Endothelial cell of umbilical vein (primary cell): ENCODE measurements around the gene CD160. TPM values are rescaled to one million over a fixed set of nuclear protein-coding genes. Genes with fewer than 3 reads are reported as not detected.

ENCODE experiments used
- BruUV-seq: library from RNA; stranded (reverse); fragments of 400-500 nt; replicated peaks from 2 replicates; lab custom pipeline; 2021; lab: Mats Ljungman, UMichigan
- CTCF ChIA-PET: fragments of 300-600, 350-600 bp; sonication (Branson Sonifier 250); formaldehyde crosslinking; loops from one replicate; lab custom pipeline; 2021; ENCODE audit warnings: antibody characterized with exemption, inconsistent platforms; lab: Charles Lee
- POLR2A ChIA-PET: fragments of 300-600, 350-600 bp; sonication (Branson Sonifier 250); formaldehyde crosslinking; loops from one replicate; lab custom pipeline; 2021; ENCODE audit warnings: antibody characterized with exemption, inconsistent platforms; lab: Charles Lee
- DNase-seq: peaks from one replicate; pipeline ENCODE4 v3.0.0-alpha.2; 2011; ENCODE audit warnings: low read depth, low spot score
- FAIRE-seq: peaks from 2 replicates; lab custom pipeline; 2011; peaks lifted over from hg19 to GRCh38; lab: Jason Lieb, UNC
- H2AFZ ChIP-seq: 2 replicates; pipeline ENCODE4 v1.6.0; 2012; ENCODE audit warnings: low read depth, low read length, control low read depth, inconsistent platforms
- H3K27ac ChIP-seq: 2 replicates; pipeline ENCODE4 v1.5.1; 2011; ENCODE audit warnings: low read depth, mild to moderate bottlenecking, control low read depth, low read length, moderate library complexity; ENCODE audit not compliant: insufficient read depth
- H3K27me3 ChIP-seq, 2 experiments: 2 replicates each; pipeline versions ENCODE4 v1.6.0 to v1.6.1; 2011; ENCODE audit warnings: low read length in 2 of 2, mixed read lengths in 1 of 2; ENCODE audit not compliant: control insufficient read depth in 2 of 2, insufficient read depth in 2 of 2
- H3K36me3 ChIP-seq, 2 experiments: 2 replicates in 1 of 2; 3 replicates in 1 of 2; pipeline ENCODE4 v1.5.1; 2011; ENCODE audit warnings: low read length in 2 of 2, mild to moderate bottlenecking in 1 of 2, moderate library complexity in 1 of 2; ENCODE audit not compliant: control insufficient read depth in 2 of 2, insufficient read depth in 2 of 2; ENCODE audit errors: extremely low read depth in 1 of 2
- H3K4me1 ChIP-seq: 3 replicates; pipeline ENCODE4 v1.5.1; 2011; ENCODE audit warnings: mild to moderate bottlenecking, low read length; ENCODE audit not compliant: control insufficient read depth, insufficient read depth; ENCODE audit errors: extremely low read depth
- H3K4me2 ChIP-seq: 2 replicates; pipeline ENCODE4 v1.6.1; 2011; ENCODE audit warnings: low read length, control low read depth, mixed read lengths; ENCODE audit not compliant: insufficient read depth
- H3K4me3 ChIP-seq, 3 experiments: fragments of 200-600 bp in 1 of 3; sonication (generic), shearing (Covaris generic) in 1 of 3; replicated peaks in 1 of 3; 2 replicates each; pipeline ENCODE4 v1.5.1; 2011 to 2016; ENCODE audit warnings: control low read depth in 3 of 3, low read length in 3 of 3, mild to moderate bottlenecking in 2 of 3, inconsistent platforms in 1 of 3, low read depth in 1 of 3, moderate library complexity in 1 of 3; ENCODE audit not compliant: insufficient read depth in 1 of 3
- H3K79me2 ChIP-seq: 2 replicates; pipeline ENCODE4 v1.6.0; 2012; ENCODE audit warnings: low read length, inconsistent platforms; ENCODE audit not compliant: control insufficient read depth, insufficient read depth
- H3K9ac ChIP-seq: replicated peaks from 2 replicates; pipeline ENCODE3; 2011; ENCODE audit warnings: low read length, control low read depth; ENCODE audit not compliant: insufficient read depth; ENCODE audit errors: extremely low read depth
- H3K9me1 ChIP-seq: replicated peaks from 3 replicates; pipeline ENCODE4 v1.6.0; 2011; ENCODE audit warnings: mild to moderate bottlenecking, low read length; ENCODE audit not compliant: control insufficient read depth, insufficient read depth; ENCODE audit errors: extremely low read depth
- H3K9me3 ChIP-seq: replicated peaks from 2 replicates; pipeline ENCODE4 v1.5.1; 2012; ENCODE audit warnings: low read length, inconsistent platforms; ENCODE audit not compliant: control insufficient read depth, insufficient read depth
- H4K20me1 ChIP-seq: replicated peaks from 2 replicates; pipeline ENCODE3; 2011; ENCODE audit warnings: mild to moderate bottlenecking, low read length; ENCODE audit not compliant: control insufficient read depth, insufficient read depth; ENCODE audit errors: extremely low read depth
- EZH2 ChIP-seq: IDR thresholded peaks from 2 replicates; pipeline ENCODE4 v1.6.1; 2012; ENCODE audit warnings: borderline replicate concordance, low read depth, mild to moderate bottlenecking, moderate library complexity, low read length, inconsistent platforms; ENCODE audit not compliant: severe bottlenecking
- FOS ChIP-seq: IDR thresholded peaks from 2 replicates; pipeline ENCODE4 v1.6.1; 2011; ENCODE audit warnings: mild to moderate bottlenecking, low read length, moderate library complexity, borderline replicate concordance; ENCODE audit not compliant: insufficient read depth
- GATA2 ChIP-seq: IDR thresholded peaks from 2 replicates; pipeline ENCODE4 v1.7.0; 2011; ENCODE audit warnings: low read depth, mild to moderate bottlenecking, moderate library complexity, mixed read lengths, low read length; ENCODE audit not compliant: insufficient read length, insufficient read depth
- JUN ChIP-seq: IDR thresholded peaks from 2 replicates; pipeline ENCODE4 v1.6.1; 2011; ENCODE audit warnings: borderline replicate concordance, low read depth; ENCODE audit not compliant: insufficient read length, insufficient read depth
- MYC ChIP-seq: IDR thresholded peaks from one replicate; pipeline ENCODE4 v1.6.1; 2011; ENCODE audit warnings: mild to moderate bottlenecking, low read depth, low read length
- POLR2A ChIP-seq: IDR thresholded peaks from 2 replicates; pipeline ENCODE4 v1.6.1; 2012; ENCODE audit warnings: low read depth, mild to moderate bottlenecking, control low read depth, low read length
- POLR2AphosphoS5 ChIP-seq: IDR thresholded peaks from 2 replicates; pipeline ENCODE4 v1.6.1; 2012; ENCODE audit warnings: low read depth, mild to moderate bottlenecking, control low read depth, low read length, moderate library complexity; ENCODE audit not compliant: insufficient read depth
- dilution Hi-C: fragments of 300-500 bp; cut with MboI; formaldehyde crosslinking; loops from one replicate; pipeline ENCODE4 v1.15.0; 2019; ENCODE audit warnings: low sequenced_read_pairs; ENCODE audit not compliant: extremely low pct_ligation_motif_present
- intact Hi-C: fragments of 100-400 bp; cut with micrococcal nuclease; formaldehyde crosslinking; loops from one replicate; pipeline ENCODE4 v1.10.0; 2022
- polyA plus RNA-seq, 4 experiments: library from polyadenylated mRNA; depleted of rRNA in 3 of 4; stranded (reverse) in 3 of 4; unstranded in 1 of 4; fragments of >200 nt; gene quantifications; 2 replicates each; pipeline versions ENCODE4 v1.2.1 to v1.2.3, GENCODE V29; 2011 to 2012; ENCODE audit warnings: missing spikeins in 1 of 4
- total RNA-seq: library from RNA; stranded (reverse); gene quantifications from 2 replicates; pipeline ENCODE4 v1.2.3, GENCODE V29; 2021
- TF ChIP-seq, protein P1 (sequence below), 2 donors: IDR thresholded peaks; 1 replicate in 1 of 2; 2 replicates in 1 of 2; pipeline ENCODE4 v1.5.1; 2011; ENCODE audit warnings: low read length in 2 of 2, mild to moderate bottlenecking in 2 of 2, moderate library complexity in 2 of 2, control low read depth in 1 of 2, inconsistent platforms in 1 of 2, low read depth in 1 of 2; ENCODE audit not compliant: insufficient read depth in 1 of 2; ENCODE audit errors: extremely low read depth in 1 of 2
- TF ChIP-seq, protein P2 (sequence below): IDR thresholded peaks from 2 replicates; pipeline ENCODE4 v1.6.1; 2011; ENCODE audit not compliant: insufficient read depth, insufficient read length

The CD160 gene
- total and polyA plus RNA-seq, 2 donors (not counting 3 experiments of a cell fraction or from before 2014, with no cell fraction given): not detected

DNA sequence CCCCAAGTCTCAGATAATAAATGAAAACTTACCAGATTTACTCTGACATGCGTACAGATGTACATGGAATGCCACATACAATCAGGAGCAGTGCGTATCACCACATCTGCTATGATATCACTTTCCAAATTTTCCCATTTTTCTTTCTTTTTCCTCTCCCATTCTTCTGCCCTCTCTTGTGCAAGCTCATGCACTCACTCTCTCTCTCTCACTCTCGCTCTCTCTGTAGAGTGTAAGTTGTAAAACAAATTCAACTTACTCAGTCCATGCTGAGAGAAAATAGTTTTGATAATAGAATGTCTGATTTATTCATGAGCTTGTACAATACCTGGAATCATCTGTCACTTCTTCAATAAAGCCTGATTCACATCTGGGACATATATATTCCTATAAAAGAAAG lies 69.3 kb downstream of the CD160 start:
- H3K4me1 ChIP-seq: peaks cover 31% of the 10 kb centered on the region
- peaks cover 3% of the 10 kb centered on the region for H3K79me2 ChIP-seq
- H2AFZ ChIP-seq: no peak overlapping the region
- H4K20me1 ChIP-seq: no peaks in the 10 kb centered on the region
- dilution Hi-C loops: no loop called here
- no peak for FAIRE-seq
- DNase-seq: no peak
- no peak overlapping the region for H3K4me3 ChIP-seq
- H3K27ac ChIP-seq: no peak overlapping the region
- H3K27me3 ChIP-seq: no peaks in the 10 kb centered on the region
- BruUV-seq: no TSS peak
- H3K9me3 ChIP-seq: no peaks in the 10 kb centered on the region
- H3K4me2 ChIP-seq: no peak overlapping the region
- CTCF ChIA-PET: interaction anchor here (0.6 to 1.1 kb wide), 2 partner anchors 15 to 91 kb away, joined by 3 to 4 read pairs; no protein-coding TSS in a partner anchor
- no peak overlapping the region for H3K9ac ChIP-seq
- H3K36me3 ChIP-seq: peaks cover 2 to 9% of the 10 kb centered on the region in 2 experiments
- intact Hi-C loops: no loop called here
- TF ChIP-seq, protein P1, sequence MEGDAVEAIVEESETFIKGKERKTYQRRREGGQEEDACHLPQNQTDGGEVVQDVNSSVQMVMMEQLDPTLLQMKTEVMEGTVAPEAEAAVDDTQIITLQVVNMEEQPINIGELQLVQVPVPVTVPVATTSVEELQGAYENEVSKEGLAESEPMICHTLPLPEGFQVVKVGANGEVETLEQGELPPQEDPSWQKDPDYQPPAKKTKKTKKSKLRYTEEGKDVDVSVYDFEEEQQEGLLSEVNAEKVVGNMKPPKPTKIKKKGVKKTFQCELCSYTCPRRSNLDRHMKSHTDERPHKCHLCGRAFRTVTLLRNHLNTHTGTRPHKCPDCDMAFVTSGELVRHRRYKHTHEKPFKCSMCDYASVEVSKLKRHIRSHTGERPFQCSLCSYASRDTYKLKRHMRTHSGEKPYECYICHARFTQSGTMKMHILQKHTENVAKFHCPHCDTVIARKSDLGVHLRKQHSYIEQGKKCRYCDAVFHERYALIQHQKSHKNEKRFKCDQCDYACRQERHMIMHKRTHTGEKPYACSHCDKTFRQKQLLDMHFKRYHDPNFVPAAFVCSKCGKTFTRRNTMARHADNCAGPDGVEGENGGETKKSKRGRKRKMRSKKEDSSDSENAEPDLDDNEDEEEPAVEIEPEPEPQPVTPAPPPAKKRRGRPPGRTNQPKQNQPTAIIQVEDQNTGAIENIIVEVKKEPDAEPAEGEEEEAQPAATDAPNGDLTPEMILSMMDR (IDR thresholded peaks at IDR 0.05; ENCODE audit: extremely low read depth in 1 of 2, insufficient read depth in 1 of 2, low read depth in 1 of 2, low read length in 2 of 2): no peak
- no peak for TF ChIP-seq POLR2AphosphoS5
- no peak for TF ChIP-seq JUN
- no peak for TF ChIP-seq FOS
- TF ChIP-seq, protein P2, sequence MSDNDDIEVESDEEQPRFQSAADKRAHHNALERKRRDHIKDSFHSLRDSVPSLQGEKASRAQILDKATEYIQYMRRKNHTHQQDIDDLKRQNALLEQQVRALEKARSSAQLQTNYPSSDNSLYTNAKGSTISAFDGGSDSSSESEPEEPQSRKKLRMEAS: no peak
- no peak for TF ChIP-seq GATA2
- no peak for TF ChIP-seq MYC
- TF ChIP-seq POLR2A: no peak
- TF ChIP-seq EZH2: no peak
- POLR2A ChIA-PET: interaction anchor here (0.7 kb wide), 1 partner anchor 35 kb away, joined by 3 read pairs; the partner anchor contains the start of genes POLR3C and RNF115
- peaks cover under 1% of the 10 kb centered on the region for H3K9me1 ChIP-seq

Other genes starting within 250 kb of the CD160 start
- 13.8 and 20.2 TPM in 2 replicates for gene GPR89A, start 111.5 kb upstream of the CD160 start, total RNA-seq
- 17.2 and 35.7 TPM in 2 replicates for gene GPR89A, start 111.5 kb upstream of the CD160 start, polyA plus RNA-seq
- gene PDZK1, start 12.1 kb upstream of the CD160 start, total RNA-seq: 0.58 TPM in 1 of 2 replicates, not detected in the other
- gene PDZK1, start 12.1 kb upstream of the CD160 start, polyA plus RNA-seq: 0.03 and 0.11 TPM in 2 replicates
- gene RNF115, start 104.6 kb downstream of the CD160 start, total RNA-seq: 17.3 and 20.5 TPM in 2 replicates
- gene RNF115, start 104.6 kb downstream of the CD160 start, polyA plus RNA-seq: 6.4 and 7.6 TPM in 2 replicates
- gene POLR3C, start 104.7 kb downstream of the CD160 start, total RNA-seq: 30.4 and 31.0 TPM in 2 replicates
- 28.4 and 29.5 TPM in 2 replicates for gene POLR3C, start 104.7 kb downstream of the CD160 start, polyA plus RNA-seq
- 3.6 and 5.1 TPM in 2 replicates for gene NUDT17, start 126.1 kb downstream of the CD160 start, total RNA-seq
- gene NUDT17, start 126.1 kb downstream of the CD160 start, polyA plus RNA-seq: 9.0 TPM in 2 replicates
- gene PIAS3, start 139.6 kb downstream of the CD160 start, total RNA-seq: 50.1 and 53.3 TPM in 2 replicates
- 69.9 and 71.8 TPM in 2 replicates for gene PIAS3, start 139.6 kb downstream of the CD160 start, polyA plus RNA-seq
- gene ANKRD35, start 166.4 kb downstream of the CD160 start, total RNA-seq: 0.14 and 0.20 TPM in 2 replicates
- 0.10 and 0.15 TPM in 2 replicates for gene ANKRD35, start 166.4 kb downstream of the CD160 start, polyA plus RNA-seq
- 39.8 and 58.6 TPM in 2 replicates for gene ITGA10, start 190.6 kb downstream of the CD160 start, total RNA-seq
- gene ITGA10, start 190.6 kb downstream of the CD160 start, polyA plus RNA-seq: 16.9 and 20.6 TPM in 2 replicates
- gene PEX11B, start 199.2 kb downstream of the CD160 start, total RNA-seq: 29.0 and 30.5 TPM in 2 replicates
- gene PEX11B, start 199.2 kb downstream of the CD160 start, polyA plus RNA-seq: 39.7 and 42.5 TPM in 2 replicates
- gene RBM8A, start 208.0 kb downstream of the CD160 start, total RNA-seq: 194 and 200 TPM in 2 replicates
- 101 and 192 TPM in 2 replicates for gene RBM8A, start 208.0 kb downstream of the CD160 start, polyA plus RNA-seq
- gene LIX1L, start 238.5 kb downstream of the CD160 start, total RNA-seq: 54.9 and 55.6 TPM in 2 replicates
- 48.4 and 56.4 TPM in 2 replicates for gene LIX1L, start 238.5 kb downstream of the CD160 start, polyA plus RNA-seq
- gene ANKRD34A, start 245.1 kb downstream of the CD160 start, total RNA-seq: 0.24 and 0.60 TPM in 2 replicates
- 0.41 and 0.43 TPM in 2 replicates for gene ANKRD34A, start 245.1 kb downstream of the CD160 start, polyA plus RNA-seq
- 15.3 and 18.8 TPM in 2 replicates for gene POLR3GL, start 245.2 kb downstream of the CD160 start, total RNA-seq
- gene POLR3GL, start 245.2 kb downstream of the CD160 start, polyA plus RNA-seq: 10.6 and 12.4 TPM in 2 replicates